Neural progenitor cell (in vitro differentiated cells): ENCODE data around the gene PRUNE2. TPM values are rescaled to one million over a fixed set of nuclear protein-coding genes. Genes with fewer than 3 reads are reported as not detected.
A peak's percentile ranks its signal among the peaks of the same experiment; 100 is the strongest.

ENCODE experiments used
- DNase-seq: peaks from one replicate; pipeline ENCODE4 v3.0.0-alpha.2; 2016; ENCODE audit warnings: low spot score
- H2AFZ ChIP-seq: fragments of 200-600 bp; sonication (generic); replicated peaks from 2 replicates; pipeline ENCODE4 v1.6.1; 2016; ENCODE audit warnings: antibody characterized with exemption
- H3F3A ChIP-seq: fragments of 200-600 bp; sonication (generic); 2 replicates; pipeline ENCODE4 v1.6.1; 2016; ENCODE audit warnings: antibody characterized with exemption, low read depth
- H3K27ac ChIP-seq: fragments of 200-600 bp; sonication (generic); 2 replicates; pipeline ENCODE4 v1.5.1; 2016; ENCODE audit warnings: mild to moderate bottlenecking
- H3K27me3 ChIP-seq: fragments of 200-600 bp; sonication (generic); 2 replicates; pipeline ENCODE4 v1.6.1; 2016; ENCODE audit warnings: mild to moderate bottlenecking, moderate library complexity
- H3K36me3 ChIP-seq: fragments of 200-600 bp; sonication (generic); 2 replicates; pipeline ENCODE4 v1.5.1; 2016
- H3K4me1 ChIP-seq: fragments of 200-600 bp; sonication (generic); 2 replicates; pipeline ENCODE4 v1.6.1; 2016; ENCODE audit warnings: mixed run types
- H3K4me2 ChIP-seq: fragments of 200-600 bp; sonication (generic); 2 replicates; pipeline ENCODE4 v1.6.1; 2016
- H3K4me3 ChIP-seq: fragments of 200-600 bp; sonication (generic); 2 replicates; pipeline ENCODE4 v1.5.1; 2016
- H3K79me2 ChIP-seq: fragments of 200-600 bp; sonication (generic); 2 replicates; pipeline ENCODE4 v1.6.1; 2016; ENCODE audit warnings: low read depth
- H3K9ac ChIP-seq: fragments of 200-600 bp; sonication (generic); 2 replicates; pipeline ENCODE4 v1.6.1; 2016
- H3K9me3 ChIP-seq: fragments of 200-600 bp; sonication (generic); 2 replicates; pipeline ENCODE4 v1.5.1; 2016; ENCODE audit warnings: low read depth
- H4K20me1 ChIP-seq: fragments of 200-600 bp; sonication (generic); 2 replicates; pipeline ENCODE4 v1.6.1; 2016; ENCODE audit warnings: low read depth
- H3K27ac Mint-ChIP-seq: 3 replicates; pipeline ENCODE4 v1.8.0; 2021; ENCODE audit warnings: mixed read lengths
- H3K27me3 Mint-ChIP-seq: 2 replicates; pipeline ENCODE4 v1.8.0; 2022; ENCODE audit warnings: low read depth, mild to moderate bottlenecking, inconsistent platforms, moderate library complexity, mixed read lengths; ENCODE audit not compliant: insufficient read depth
- H3K36me3 Mint-ChIP-seq: 3 replicates; pipeline ENCODE4 v1.8.0; 2021; ENCODE audit warnings: mixed read lengths
- H3K4me1 Mint-ChIP-seq: 3 replicates; pipeline ENCODE4 v1.8.0; 2021; ENCODE audit warnings: mixed read lengths
- H3K4me3 Mint-ChIP-seq: 3 replicates; pipeline ENCODE4 v1.8.0; 2021; ENCODE audit warnings: mild to moderate bottlenecking, moderate library complexity, mixed read lengths
- H3K9me3 Mint-ChIP-seq: 3 replicates; pipeline ENCODE4 v1.8.0; 2020; ENCODE audit warnings: mixed read lengths
- EZH2 ChIP-seq: fragments of 200-600 bp; sonication (generic); IDR thresholded peaks from 2 replicates; pipeline ENCODE4 v1.6.1; 2017; ENCODE audit warnings: antibody characterized with exemption, mild to moderate bottlenecking, moderate library complexity
- EZH2phosphoT487 ChIP-seq: fragments of 200-600 bp; sonication (generic); IDR thresholded peaks from 2 replicates; pipeline ENCODE4 v1.6.1; 2017; ENCODE audit warnings: antibody characterized with exemption
- total RNA-seq: library from RNA; depleted of rRNA; stranded (reverse); fragments of >200 nt; gene quantifications from 2 replicates; pipeline ENCODE4 v1.2.3, GENCODE V29; 2015; ENCODE audit warnings: low replicate concordance
- TF ChIP-seq, protein P1 (sequence below): fragments of 200-600 bp; sonication (generic); IDR thresholded peaks from 2 replicates; pipeline ENCODE4 v1.5.1; 2017; ENCODE audit warnings: antibody characterized with exemption, mild to moderate bottlenecking

The PRUNE2 gene
- total RNA-seq, 1 donor from 2014 or later: 28.2 TPM

DNA sequence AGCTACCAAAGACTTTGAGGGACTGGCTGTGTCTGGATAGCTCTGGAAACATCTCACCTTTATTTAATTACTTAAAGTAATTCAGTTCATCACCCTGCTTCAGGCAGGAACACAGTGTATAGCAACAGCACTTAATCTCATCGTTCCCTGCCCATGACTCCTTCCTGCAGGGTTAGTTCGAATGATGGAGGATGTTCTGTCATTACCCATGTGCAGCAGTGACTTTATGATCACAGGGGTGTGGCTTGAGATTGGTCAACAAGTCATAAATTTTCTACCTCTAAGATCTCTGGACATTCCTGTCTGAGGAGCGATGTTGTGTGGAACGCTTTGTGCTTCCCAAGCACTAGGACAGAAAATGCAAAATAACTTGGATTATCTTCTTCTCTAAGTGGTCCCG lies 37.1 kb upstream of the PRUNE2 start:
- no peaks in the 10 kb centered on the region for H3K27me3 ChIP-seq
- TF ChIP-seq EZH2phosphoT487 (no peak), EZH2 (no peak)
- TF ChIP-seq, protein P1, sequence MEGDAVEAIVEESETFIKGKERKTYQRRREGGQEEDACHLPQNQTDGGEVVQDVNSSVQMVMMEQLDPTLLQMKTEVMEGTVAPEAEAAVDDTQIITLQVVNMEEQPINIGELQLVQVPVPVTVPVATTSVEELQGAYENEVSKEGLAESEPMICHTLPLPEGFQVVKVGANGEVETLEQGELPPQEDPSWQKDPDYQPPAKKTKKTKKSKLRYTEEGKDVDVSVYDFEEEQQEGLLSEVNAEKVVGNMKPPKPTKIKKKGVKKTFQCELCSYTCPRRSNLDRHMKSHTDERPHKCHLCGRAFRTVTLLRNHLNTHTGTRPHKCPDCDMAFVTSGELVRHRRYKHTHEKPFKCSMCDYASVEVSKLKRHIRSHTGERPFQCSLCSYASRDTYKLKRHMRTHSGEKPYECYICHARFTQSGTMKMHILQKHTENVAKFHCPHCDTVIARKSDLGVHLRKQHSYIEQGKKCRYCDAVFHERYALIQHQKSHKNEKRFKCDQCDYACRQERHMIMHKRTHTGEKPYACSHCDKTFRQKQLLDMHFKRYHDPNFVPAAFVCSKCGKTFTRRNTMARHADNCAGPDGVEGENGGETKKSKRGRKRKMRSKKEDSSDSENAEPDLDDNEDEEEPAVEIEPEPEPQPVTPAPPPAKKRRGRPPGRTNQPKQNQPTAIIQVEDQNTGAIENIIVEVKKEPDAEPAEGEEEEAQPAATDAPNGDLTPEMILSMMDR: no peak
- Mint-ChIP-seq H3K36me3 (no peaks in the 10 kb centered on the region), H3K27me3 (no peaks in the 10 kb centered on the region), H3K4me3 (no peak overlapping the region), H3K4me1 (no peaks in the 10 kb centered on the region), H3K27ac (no peak overlapping the region), H3K9me3 (no peaks in the 10 kb centered on the region)
- no peaks in the 10 kb centered on the region for H3K9me3 ChIP-seq
- no peaks in the 10 kb centered on the region for H4K20me1 ChIP-seq
- no peak for DNase-seq
- H3F3A ChIP-seq: no peaks in the 10 kb centered on the region
- no peak overlapping the region for H3K27ac ChIP-seq
- H3K79me2 ChIP-seq: no peaks in the 10 kb centered on the region
- no peaks in the 10 kb centered on the region for H3K4me1 ChIP-seq
- H3K4me3 ChIP-seq: no peak overlapping the region
- H3K9ac ChIP-seq: no peak overlapping the region
- H3K4me2 ChIP-seq: no peak overlapping the region
- no peak overlapping the region for H2AFZ ChIP-seq
- no peaks in the 10 kb centered on the region for H3K36me3 ChIP-seq

DNA sequence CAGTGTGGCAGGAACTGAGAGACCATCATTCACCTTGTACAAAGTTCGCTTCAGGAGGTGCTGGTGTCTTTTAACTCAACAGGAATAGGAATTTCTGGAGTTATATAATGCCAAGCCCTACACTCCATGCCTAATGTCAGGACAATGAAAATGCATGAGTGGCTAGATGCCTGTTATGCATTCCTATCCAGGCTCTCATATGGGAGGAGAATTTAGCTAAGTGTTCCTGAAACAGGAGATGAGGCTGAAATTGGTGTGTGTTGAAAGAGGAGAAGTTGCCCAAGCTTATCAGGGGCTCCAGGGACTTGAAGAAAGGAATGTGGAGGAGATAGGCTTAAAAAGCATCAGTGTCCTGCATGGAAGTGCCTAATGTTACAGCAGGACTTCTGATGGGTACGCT lies 26.8 kb upstream of the PRUNE2 start:
- no peaks in the 10 kb centered on the region for H3K36me3 Mint-ChIP-seq
- no peak for DNase-seq

DNA sequence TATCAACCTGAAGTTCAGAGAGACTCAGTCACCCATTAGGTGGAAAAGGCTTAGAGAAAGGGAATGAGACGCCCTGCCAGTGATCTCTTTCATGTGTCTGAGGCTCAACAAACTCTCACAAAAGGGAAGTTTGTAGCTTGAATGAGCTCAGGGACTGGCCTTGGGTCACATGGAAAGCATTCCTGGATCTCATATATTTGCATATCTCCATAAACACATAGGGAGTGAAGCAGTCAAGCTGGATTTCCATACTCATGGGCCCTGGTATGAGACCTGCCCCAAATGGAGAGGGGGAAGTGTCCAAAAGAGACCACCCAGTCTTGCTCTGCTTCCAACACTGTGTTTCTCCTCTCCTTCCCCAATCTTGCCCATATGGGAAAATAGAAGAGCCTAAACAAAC lies 26.4 kb upstream of the PRUNE2 start:
- TF ChIP-seq EZH2phosphoT487 (no peak), EZH2 (no peak)
- TF ChIP-seq, protein P1: no peak
- H3K4me3 Mint-ChIP-seq: no peak overlapping the region
- Histone ChIP-seq H3K9ac (no peak overlapping the region), H4K20me1 (no peaks in the 10 kb centered on the region), H3K36me3 (no peaks in the 10 kb centered on the region), H3K9me3 (no peaks in the 10 kb centered on the region), H3K27me3 (no peaks in the 10 kb centered on the region), H3F3A (no peaks in the 10 kb centered on the region), H3K79me2 (no peaks in the 10 kb centered on the region), H3K4me1 (no peaks in the 10 kb centered on the region), H3K27ac (no peak overlapping the region), H3K4me2 (no peak overlapping the region), H2AFZ (no peak overlapping the region), H3K4me3 (no peak overlapping the region)
- peak overlapping the region; percentile 21 for H3K27ac Mint-ChIP-seq
- no peak for DNase-seq
- peaks cover 6% of the 10 kb centered on the region for H3K9me3 Mint-ChIP-seq
- H3K27me3 Mint-ChIP-seq: peaks cover 3% of the 10 kb centered on the region
- H3K36me3 Mint-ChIP-seq: no peaks in the 10 kb centered on the region
- peaks cover 16% of the 10 kb centered on the region for H3K4me1 Mint-ChIP-seq

More for the DNA sequence above, 26.8 kb upstream of the PRUNE2 start:
- TF ChIP-seq, protein P1: no peak
- TF ChIP-seq EZH2 (no peak), EZH2phosphoT487 (no peak)
- H3F3A ChIP-seq: no peaks in the 10 kb centered on the region
- no peaks in the 10 kb centered on the region for H3K4me1 ChIP-seq
- no peaks in the 10 kb centered on the region for H4K20me1 ChIP-seq
- no peaks in the 10 kb centered on the region for H3K36me3 ChIP-seq
- no peak overlapping the region for H3K4me2 ChIP-seq
- Mint-ChIP-seq H3K4me3 (no peak overlapping the region), H3K4me1 (peaks cover 16% of the 10 kb centered on the region), H3K27me3 (peaks cover 3% of the 10 kb centered on the region), H3K27ac (no peak overlapping the region), H3K9me3 (peaks cover 6% of the 10 kb centered on the region)
- no peak overlapping the region for H2AFZ ChIP-seq
- no peak overlapping the region for H3K9ac ChIP-seq
- H3K4me3 ChIP-seq: no peak overlapping the region
- H3K27me3 ChIP-seq: no peaks in the 10 kb centered on the region
- H3K79me2 ChIP-seq: no peaks in the 10 kb centered on the region
- H3K9me3 ChIP-seq: no peaks in the 10 kb centered on the region
- H3K27ac ChIP-seq: no peak overlapping the region
